Panc1 (cell line): ENCODE measurements around the gene AMIGO3. TPM values are rescaled to one million over a fixed set of nuclear protein-coding genes. Genes with fewer than 3 reads are reported as not detected.

Experiments used
- ATAC-seq: fragments of 200-7000 bp; cut with Tn5 transposase; 2 replicates; pipeline ENCODE4 v1.9.1; 2020; ENCODE audit warnings: mild to moderate bottlenecking, moderate library complexity
- BruUV-seq: library from RNA; stranded (reverse); fragments of 400-500 nt; replicated peaks from 2 replicates; lab custom pipeline; 2021; lab: Mats Ljungman, UMichigan
- CTCF ChIA-PET: fragments of 300-600 bp; sonication (Branson Sonifier 250); formaldehyde crosslinking; loops from one replicate; lab custom pipeline; 2022; ENCODE audit warnings: antibody characterized with exemption; lab: Charles Lee
- POLR2A ChIA-PET: fragments of 300-600 bp; sonication (Branson Sonifier 250); formaldehyde crosslinking; loops from one replicate; lab custom pipeline; 2022; ENCODE audit warnings: antibody characterized with exemption; lab: Charles Lee
- DNase-seq: peaks from one replicate; pipeline ENCODE4 v3.0.0-alpha.2; 2010; ENCODE audit warnings: low read depth, low spot score
- H3K27ac ChIP-seq: 2 replicates; pipeline ENCODE4 v1.5.1; 2011; ENCODE audit warnings: mild to moderate bottlenecking, low read length, inconsistent platforms
- H3K27me3 ChIP-seq: fragments of 200-500 bp; sonication (Bioruptor generic); 2 replicates; pipeline ENCODE4 v1.6.0; 2014; ENCODE audit warnings: low read length, inconsistent platforms; ENCODE audit not compliant: control insufficient read depth, insufficient read depth
- H3K36me3 ChIP-seq: fragments of 200-500 bp; sonication (Bioruptor generic); 2 replicates; pipeline ENCODE4 v1.5.1; 2014; ENCODE audit warnings: inconsistent platforms, mild to moderate bottlenecking, low read length, moderate library complexity; ENCODE audit not compliant: control insufficient read depth, insufficient read depth
- H3K4me1 ChIP-seq: 2 replicates; pipeline ENCODE4 v1.5.1; 2011; ENCODE audit warnings: inconsistent platforms, mild to moderate bottlenecking, low read length, moderate library complexity; ENCODE audit not compliant: control insufficient read depth, insufficient read depth
- H3K4me3 ChIP-seq, 2 experiments: 2 replicates each; pipeline ENCODE4 v1.5.1; 2011 to 2012; ENCODE audit warnings: low read depth in 2 of 2, low read length in 2 of 2, mild to moderate bottlenecking in 2 of 2, inconsistent platforms in 1 of 2, moderate library complexity in 1 of 2
- H3K9me3 ChIP-seq: fragments of 200-500 bp; sonication (Bioruptor generic); 2 replicates; pipeline ENCODE4 v1.5.1; 2014; ENCODE audit warnings: low read depth, mild to moderate bottlenecking, inconsistent platforms, low read length, moderate library complexity; ENCODE audit not compliant: control insufficient read depth, insufficient read depth
- POLR2AphosphoS5 ChIP-seq: IDR thresholded peaks from 2 replicates; pipeline ENCODE4 v1.6.1; 2012; ENCODE audit warnings: mild to moderate bottlenecking, low read depth, low read length, moderate library complexity
- REST ChIP-seq, 2 experiments: IDR thresholded peaks; 2 replicates each; pipeline ENCODE4 v1.6.1; 2011 to 2012; ENCODE audit warnings: low read depth in 2 of 2, control low read depth in 1 of 2, low read length in 1 of 2, mild to moderate bottlenecking in 1 of 2, moderate library complexity in 1 of 2; ENCODE audit not compliant: insufficient read depth in 1 of 2
- SIN3A ChIP-seq: IDR thresholded peaks from 2 replicates; pipeline ENCODE4 v1.6.1; 2012; ENCODE audit warnings: low read depth, mild to moderate bottlenecking, low read length, moderate library complexity, borderline replicate concordance; ENCODE audit not compliant: insufficient read depth
- TCF7L2 ChIP-seq: IDR thresholded peaks from 2 replicates; pipeline ENCODE4 v1.6.1; 2011; ENCODE audit warnings: mild to moderate bottlenecking, low read depth, low read length, inconsistent platforms
- in situ Hi-C: cut with HindIII; loops from 2 replicates; pipeline ENCODE4 v1.10.0; 2016; ENCODE audit warnings: low sequenced_read_pairs, low pct_unique_long_range_greater_than_20kb
- intact Hi-C: fragments of 100-400 bp; cut with micrococcal nuclease; formaldehyde crosslinking; loops from one replicate; pipeline ENCODE4 v1.10.0; 2022; ENCODE audit not compliant: unreplicated experiment
- total RNA-seq: library from RNA; stranded (reverse); gene quantifications from one replicate; pipeline ENCODE4 v1.2.1, GENCODE V29; 2021; ENCODE audit not compliant: unreplicated experiment
- TF ChIP-seq, protein P1 (sequence below): fragments of 450-650 bp; IDR thresholded peaks from 2 replicates; pipeline ENCODE4 v1.5.1; 2017; ENCODE audit warnings: mild to moderate bottlenecking

Gene AMIGO3
- total RNA-seq, 1 experiment from 2014 or later: 0.72 TPM

GRCh38 chr3:49702672-49703071 lies 16.8 kb downstream of the AMIGO3 start:
- in situ Hi-C loops: no loop called here
- CTCF ChIA-PET: no interaction called here
- POLR2A ChIA-PET: no interaction called here

DNA sequence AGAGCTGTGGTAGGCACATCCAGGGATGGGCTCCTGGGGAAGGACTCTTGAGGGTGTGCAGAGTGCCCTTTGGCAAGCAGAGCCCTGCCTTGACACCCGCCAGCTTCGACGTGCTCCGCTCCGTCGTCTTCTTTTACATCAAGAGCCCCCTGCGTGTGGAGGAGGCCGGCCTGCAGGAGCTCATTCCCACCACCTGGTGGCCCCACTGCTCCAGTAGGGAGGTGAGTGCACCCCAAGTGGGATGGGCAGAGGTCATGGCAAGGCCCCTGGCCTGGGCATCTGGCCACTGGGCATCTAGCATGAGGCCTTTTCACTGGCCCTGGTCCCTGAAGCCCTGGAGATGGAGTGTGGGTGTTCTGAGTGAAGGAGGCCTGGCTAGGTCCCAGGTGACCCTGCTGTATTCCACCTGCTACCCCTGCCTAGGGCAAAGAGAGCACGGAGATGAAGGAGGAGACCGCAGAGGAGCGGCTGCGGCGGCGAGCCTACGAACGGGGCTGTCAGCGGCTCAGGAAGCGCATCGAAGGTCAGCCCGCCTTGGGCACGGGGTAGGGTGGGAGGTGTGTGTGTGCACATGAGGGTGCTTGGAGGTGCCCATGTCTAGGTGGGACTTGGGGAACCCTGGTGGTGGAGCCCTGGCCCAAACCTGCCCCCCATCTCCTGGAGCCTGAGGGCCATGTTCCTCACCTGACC lies 18.0 kb downstream of the AMIGO3 start:
- Histone ChIP-seq H3K9me3 (no peaks in the 10 kb centered on the region), H3K4me1 (no peaks in the 10 kb centered on the region), H3K27ac (no peak overlapping the region), H3K4me3 (no peak overlapping the region), H3K36me3 (no peaks in the 10 kb centered on the region), H3K27me3 (no peaks in the 10 kb centered on the region)
- TF ChIP-seq, protein P1, sequence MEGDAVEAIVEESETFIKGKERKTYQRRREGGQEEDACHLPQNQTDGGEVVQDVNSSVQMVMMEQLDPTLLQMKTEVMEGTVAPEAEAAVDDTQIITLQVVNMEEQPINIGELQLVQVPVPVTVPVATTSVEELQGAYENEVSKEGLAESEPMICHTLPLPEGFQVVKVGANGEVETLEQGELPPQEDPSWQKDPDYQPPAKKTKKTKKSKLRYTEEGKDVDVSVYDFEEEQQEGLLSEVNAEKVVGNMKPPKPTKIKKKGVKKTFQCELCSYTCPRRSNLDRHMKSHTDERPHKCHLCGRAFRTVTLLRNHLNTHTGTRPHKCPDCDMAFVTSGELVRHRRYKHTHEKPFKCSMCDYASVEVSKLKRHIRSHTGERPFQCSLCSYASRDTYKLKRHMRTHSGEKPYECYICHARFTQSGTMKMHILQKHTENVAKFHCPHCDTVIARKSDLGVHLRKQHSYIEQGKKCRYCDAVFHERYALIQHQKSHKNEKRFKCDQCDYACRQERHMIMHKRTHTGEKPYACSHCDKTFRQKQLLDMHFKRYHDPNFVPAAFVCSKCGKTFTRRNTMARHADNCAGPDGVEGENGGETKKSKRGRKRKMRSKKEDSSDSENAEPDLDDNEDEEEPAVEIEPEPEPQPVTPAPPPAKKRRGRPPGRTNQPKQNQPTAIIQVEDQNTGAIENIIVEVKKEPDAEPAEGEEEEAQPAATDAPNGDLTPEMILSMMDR: peak; percentile 61
- no peak for TF ChIP-seq TCF7L2
- no peak for TF ChIP-seq SIN3A
- no peak for TF ChIP-seq POLR2AphosphoS5
- TF ChIP-seq REST (IDR thresholded peaks at IDR 0.05; ENCODE audit: insufficient read depth in 1 of 2, low read depth in 2 of 2, low read length in 1 of 2): no peak
- BruUV-seq: no TSS peak
- ATAC-seq: no peak
- CTCF ChIA-PET: interaction anchor here (0.6 to 1.1 kb wide), 3 partner anchors 85 to 162 kb away, joined by 3 to 6 read pairs (median 4); partner anchors contain the start of gene IP6K1
- POLR2A ChIA-PET: no interaction called here
- intact Hi-C loops: no loop called here
- in situ Hi-C loops: no loop called here
- DNase-seq: no peak

More at GRCh38 chr3:49702672-49703071, 16.8 kb downstream of the AMIGO3 start:
- DNase-seq (no peak), ATAC-seq (no peak)
- Histone ChIP-seq H3K4me1 (no peaks in the 10 kb centered on the region), H3K36me3 (no peaks in the 10 kb centered on the region), H3K4me3 (no peak overlapping the region), H3K9me3 (no peaks in the 10 kb centered on the region), H3K27ac (no peak overlapping the region), H3K27me3 (no peaks in the 10 kb centered on the region)
- no TSS peak for BruUV-seq
- TF ChIP-seq, protein P1: no peak
- no peak for TF ChIP-seq POLR2AphosphoS5
- no peak for TF ChIP-seq TCF7L2
- no peak for TF ChIP-seq SIN3A
- no peak for TF ChIP-seq REST (IDR thresholded peaks at IDR 0.05; ENCODE audit: insufficient read depth in 1 of 2, low read depth in 2 of 2, low read length in 1 of 2)
- intact Hi-C loops: no loop called here
